Measurements from ENCODE around the gene ADGRL4.

The ADGRL4 gene

GRCh38 chr1:79006564-79006963, at the start of gene ADGRL4:
TSS of gene ADGRL4 (minus strand) at chr1:79006730. CDS start at chr1:79006654, 76 bp downstream.
- Histone ChIP-seq H3K4me2 (ENCODE audit: low read depth, low read length, poor library complexity, severe bottlenecking) (no peak within 1 kb of the TSS), H3K27me3 (ENCODE audit: low read length) (no peaks in the 10 kb centered on the region), H3K9me3 (ENCODE audit: insufficient read depth, low read length) (no peaks in the 10 kb centered on the region), H3F3A (ENCODE audit: insufficient read depth) (no peaks in the 10 kb centered on the region), H3K9ac (ENCODE audit: low read length) (no peak within 1 kb of the TSS), H2AFZ (ENCODE audit: low read depth, low read length, severe bottlenecking) (no peak within 1 kb of the TSS), H3K36me3 (ENCODE audit: low read length) (no peaks in the 10 kb centered on the region), H3K79me2 (ENCODE audit: insufficient read depth, low read length) (no peaks in the 10 kb centered on the region), H3K27ac (ENCODE audit: low read depth, low read length) (no peak within 1 kb of the TSS), H4K20me1 (ENCODE audit: low read depth, low read length) (no peaks in the 10 kb centered on the region), H3K4me3 (ENCODE audit: insufficient read depth, low read length, poor library complexity, severe bottlenecking) (no peak within 1 kb of the TSS), H3K9me2 (replicated peaks; ENCODE audit: insufficient read depth, low read length) (no peaks in the 10 kb centered on the region)
- TF ChIP-seq EZH2phosphoT487 (conservative IDR thresholded peaks at IDR 0.05; ENCODE audit: low read length) (no peak), CTCF (IDR thresholded peaks at IDR 0.05; ENCODE audit: insufficient read depth, low read length, poor library complexity, severe bottlenecking) (no peak)

DNA sequence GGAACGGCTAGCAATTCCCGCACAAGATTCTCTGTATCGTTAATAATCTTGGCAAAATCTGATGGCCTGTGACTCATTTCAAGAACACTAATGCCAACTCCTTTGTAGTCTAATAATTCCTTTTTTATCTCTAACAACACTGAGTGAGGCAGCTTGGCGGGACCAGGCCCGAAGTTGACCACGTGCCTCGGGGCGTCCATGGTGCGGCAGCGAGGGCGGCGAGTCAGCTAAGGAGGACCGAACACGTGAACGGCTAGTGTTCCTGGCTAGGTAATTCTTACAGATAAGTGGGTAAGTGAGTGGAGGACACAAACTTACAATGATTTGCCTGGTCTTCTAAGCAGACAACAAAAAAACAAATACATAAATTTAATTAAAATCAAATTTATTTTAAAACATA, 49.3 kb upstream of the ADGRL4 start:
- H3F3A ChIP-seq (ENCODE audit: insufficient read depth) = no peaks in the 10 kb centered on the region
- H3K27me3 ChIP-seq (ENCODE audit: low read length) = no peaks in the 10 kb centered on the region
- no peak overlapping the region for H3K9ac ChIP-seq (ENCODE audit: low read length)
- H3K9me2 ChIP-seq (replicated peaks; ENCODE audit: insufficient read depth, low read length) = no peaks in the 10 kb centered on the region
- no peak overlapping the region for H3K27ac ChIP-seq (ENCODE audit: low read depth, low read length)
- no peak overlapping the region for H2AFZ ChIP-seq (ENCODE audit: low read depth, low read length, severe bottlenecking)
- no peaks in the 10 kb centered on the region for H3K9me3 ChIP-seq (ENCODE audit: insufficient read depth, low read length)
- H3K79me2 ChIP-seq (ENCODE audit: insufficient read depth, low read length) = no peaks in the 10 kb centered on the region
- H4K20me1 ChIP-seq (ENCODE audit: low read depth, low read length) = no peaks in the 10 kb centered on the region
- no peak overlapping the region for H3K4me2 ChIP-seq (ENCODE audit: low read depth, low read length, poor library complexity, severe bottlenecking)
- no peaks in the 10 kb centered on the region for H3K36me3 ChIP-seq (ENCODE audit: low read length)
- TF ChIP-seq CTCF (IDR thresholded peaks at IDR 0.05; ENCODE audit: insufficient read depth, low read length, poor library complexity, severe bottlenecking) (no peak), EZH2phosphoT487 (conservative IDR thresholded peaks at IDR 0.05; ENCODE audit: low read length) (no peak)
- no peak overlapping the region for H3K4me3 ChIP-seq (ENCODE audit: insufficient read depth, low read length, poor library complexity, severe bottlenecking)

DNA sequence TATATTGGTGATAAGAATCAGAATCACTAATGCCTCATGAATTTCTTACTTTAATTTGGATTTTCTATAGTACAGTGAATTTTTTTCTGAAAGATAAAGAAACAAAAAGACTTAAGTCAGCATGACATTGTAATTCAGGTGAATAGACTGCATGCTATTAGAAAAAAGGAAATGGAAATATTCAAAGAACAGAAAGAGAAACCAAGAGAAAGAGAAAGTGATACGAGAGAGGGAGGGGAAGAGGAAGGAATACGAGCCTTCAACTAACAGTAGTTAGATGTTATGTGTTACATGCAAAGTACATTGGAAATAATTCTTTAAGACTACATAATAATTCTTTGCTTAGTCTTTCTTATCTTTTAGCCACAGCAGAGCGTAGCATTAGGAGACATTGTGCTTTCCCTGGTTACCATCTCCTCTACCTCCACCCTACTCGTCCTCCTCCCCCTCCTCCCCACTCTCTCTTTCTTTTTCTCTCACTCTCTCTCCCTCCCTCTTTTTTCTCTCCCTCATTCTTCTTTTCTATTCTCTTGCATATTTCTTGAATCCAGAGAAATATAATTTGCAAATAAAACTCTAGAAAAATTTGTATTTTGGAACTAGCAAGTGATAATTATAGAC, 46.4 kb upstream of the ADGRL4 start:
- Histone ChIP-seq H3K27ac (ENCODE audit: low read depth, low read length) (no peak overlapping the region), H2AFZ (ENCODE audit: low read depth, low read length, severe bottlenecking) (no peak overlapping the region)

More for the DNA sequence above, 46.4 kb upstream of the ADGRL4 start:
- Histone ChIP-seq H3K4me3 (ENCODE audit: insufficient read depth, low read length, poor library complexity, severe bottlenecking) (peak overlapping the region; percentile 21), H3K9ac (ENCODE audit: low read length) (no peak overlapping the region), H3K9me3 (ENCODE audit: insufficient read depth, low read length) (no peaks in the 10 kb centered on the region), H3K79me2 (ENCODE audit: insufficient read depth, low read length) (no peaks in the 10 kb centered on the region), H3F3A (ENCODE audit: insufficient read depth) (no peaks in the 10 kb centered on the region), H3K9me2 (replicated peaks; ENCODE audit: insufficient read depth, low read length) (no peaks in the 10 kb centered on the region), H3K36me3 (ENCODE audit: low read length) (no peaks in the 10 kb centered on the region), H4K20me1 (ENCODE audit: low read depth, low read length) (no peaks in the 10 kb centered on the region), H3K4me2 (ENCODE audit: low read depth, low read length, poor library complexity, severe bottlenecking) (peak overlapping the region; percentile 43), H3K27me3 (ENCODE audit: low read length) (no peaks in the 10 kb centered on the region)
- TF ChIP-seq CTCF (IDR thresholded peaks at IDR 0.05; ENCODE audit: insufficient read depth, low read length, poor library complexity, severe bottlenecking) (no peak), EZH2phosphoT487 (conservative IDR thresholded peaks at IDR 0.05; ENCODE audit: low read length) (no peak)
